GM21528 (cell line): Measurements from ENCODE around the gene YTHDC2.

ENCODE experiments used
- ATAC-seq: cut with Tn5 transposase; IDR thresholded peaks from one replicate; pipeline ENCODE4 v1.9.1; 2021; ENCODE audit warnings: mild to moderate bottlenecking, moderate library complexity; ENCODE audit not compliant: unreplicated experiment, low FRiP score

YTHDC2 gene

DNA sequence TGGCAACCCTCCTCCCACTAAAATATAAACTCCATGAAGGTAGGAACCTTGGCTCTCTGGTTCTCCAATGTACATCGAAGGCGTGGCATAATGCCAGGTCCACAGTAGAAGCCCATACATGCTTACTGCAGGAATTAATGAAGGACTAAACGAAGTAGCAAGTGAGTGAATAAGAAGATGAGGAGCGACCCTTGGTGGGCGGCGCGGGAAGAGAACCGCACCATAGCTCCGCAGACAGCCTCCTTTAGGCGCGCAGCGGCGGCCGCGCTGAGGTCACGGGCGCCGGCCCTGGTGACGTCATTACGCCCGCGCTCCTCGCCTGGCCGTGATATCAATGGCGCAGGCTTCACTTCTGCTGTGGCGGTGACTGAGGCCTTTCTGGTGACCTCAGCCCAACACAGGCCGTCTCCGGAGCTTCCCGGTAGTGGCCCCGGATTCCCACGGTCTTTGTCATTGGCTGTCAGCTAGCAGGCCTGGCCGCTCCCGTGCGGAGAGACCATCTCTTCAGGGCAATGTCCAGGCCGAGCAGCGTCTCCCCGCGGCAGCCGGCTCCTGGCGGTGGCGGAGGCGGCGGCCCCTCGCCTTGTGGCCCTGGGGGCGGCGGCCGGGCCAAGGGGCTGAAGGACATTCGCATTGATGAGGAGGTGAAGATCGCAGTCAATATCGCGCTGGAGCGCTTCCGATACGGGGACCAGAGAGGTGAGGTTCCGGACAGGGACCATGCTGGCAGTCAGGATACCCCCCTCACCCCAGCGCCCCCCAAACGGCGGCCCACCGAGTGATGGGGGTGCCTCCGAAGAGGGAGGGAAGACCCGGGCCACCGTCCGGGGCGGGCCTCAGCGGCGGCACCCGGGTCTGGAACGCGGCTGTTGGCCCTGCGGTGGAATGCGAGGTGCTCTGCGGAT is at the start of gene YTHDC2:
YTHDC2 (plus strand) TSS at position 311 of the 905 bp plus-strand sequence; CDS start at position 513, 202 bp downstream.
- peak; percentile 100 for ATAC-seq

DNA sequence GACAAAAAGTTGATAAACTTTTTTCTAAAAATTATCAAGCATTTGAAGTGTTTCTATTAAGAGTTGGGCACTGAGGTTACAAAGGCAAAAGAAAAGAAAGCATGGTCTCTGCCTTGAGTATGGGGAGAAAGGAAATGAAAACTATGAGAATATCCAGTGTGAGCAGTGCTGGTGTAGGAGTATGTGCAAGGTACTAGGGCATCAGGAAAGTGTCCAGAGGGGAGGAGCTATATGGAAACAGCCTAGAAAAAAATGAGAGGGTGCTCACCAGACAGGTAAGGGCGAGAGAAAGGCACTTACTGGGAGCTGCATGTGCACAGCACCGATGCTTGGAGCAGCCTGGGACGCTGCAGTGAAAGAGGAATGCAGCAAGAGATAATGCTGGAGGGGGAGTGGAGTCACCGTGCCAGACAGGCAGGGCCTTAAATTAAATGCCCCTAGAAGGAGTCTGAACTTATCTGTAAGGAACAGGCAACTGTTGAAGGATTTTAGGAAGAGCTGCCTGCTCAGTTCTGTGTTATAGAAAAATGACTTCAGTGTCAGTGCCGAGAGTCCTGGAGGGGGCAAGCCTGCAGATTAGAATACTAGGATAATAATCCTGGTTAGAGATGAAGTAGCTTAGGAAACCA is 39.3 kb upstream of the YTHDC2 start:
- no peak for ATAC-seq

- no peak for ATAC-seq
Observed at GRCh38 chr5:113478691-113479090, 34.8 kb upstream of the YTHDC2 start.

- ATAC-seq = no peak
Observed at GRCh38 chr5:113480243-113480642, 33.3 kb upstream of the YTHDC2 start.

GRCh38 chr5:113487416-113487780 is 26.1 kb upstream of the YTHDC2 start:
- ATAC-seq = no peak

DNA sequence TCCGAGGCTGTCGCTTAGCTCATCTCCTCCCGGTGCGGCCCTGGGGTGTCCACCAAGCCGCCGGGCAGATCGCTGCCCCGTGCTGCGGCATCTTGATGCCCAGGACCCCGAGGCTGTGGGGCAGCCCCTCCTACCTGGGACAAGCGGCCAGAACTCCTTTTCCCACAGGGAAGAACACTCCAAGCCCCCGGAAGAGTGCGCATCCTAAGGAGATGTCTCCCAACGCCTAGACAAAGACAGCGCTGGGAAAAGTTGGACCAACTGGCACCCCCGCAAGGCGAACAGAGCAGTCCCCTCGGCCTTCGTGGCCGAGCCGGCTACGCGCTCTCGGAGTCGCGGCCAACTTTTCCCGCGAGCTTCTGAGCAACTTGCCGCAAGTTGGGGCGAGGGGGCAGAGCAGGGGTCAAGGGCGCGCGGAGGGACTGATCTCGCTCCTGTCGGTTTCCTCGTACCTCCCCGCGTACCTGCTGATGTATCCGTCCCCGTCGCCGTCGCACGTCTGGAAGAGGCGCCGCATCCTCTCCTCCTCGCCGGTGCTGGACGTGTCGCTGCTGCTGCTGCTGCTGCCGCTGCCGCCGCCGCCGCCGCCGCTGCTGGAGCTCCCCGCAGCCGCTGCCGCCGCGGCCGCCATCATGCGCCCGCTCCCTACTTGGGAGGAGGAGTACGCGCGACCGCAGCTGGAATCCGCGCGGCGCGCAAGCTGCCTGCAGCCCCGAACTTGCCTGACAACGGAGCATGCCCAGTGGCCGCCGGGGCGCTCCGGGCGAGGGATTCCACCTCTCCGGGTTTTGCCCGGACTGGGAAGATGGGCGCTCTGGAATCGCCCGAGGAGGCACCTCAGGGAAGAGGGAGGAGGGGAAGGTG is 25.5 kb upstream of the YTHDC2 start, which contains the start of gene MCC:
MCC (minus strand) TSS at position 673 of the 864 bp plus-strand sequence.
- ATAC-seq = peak; percentile 40

DNA sequence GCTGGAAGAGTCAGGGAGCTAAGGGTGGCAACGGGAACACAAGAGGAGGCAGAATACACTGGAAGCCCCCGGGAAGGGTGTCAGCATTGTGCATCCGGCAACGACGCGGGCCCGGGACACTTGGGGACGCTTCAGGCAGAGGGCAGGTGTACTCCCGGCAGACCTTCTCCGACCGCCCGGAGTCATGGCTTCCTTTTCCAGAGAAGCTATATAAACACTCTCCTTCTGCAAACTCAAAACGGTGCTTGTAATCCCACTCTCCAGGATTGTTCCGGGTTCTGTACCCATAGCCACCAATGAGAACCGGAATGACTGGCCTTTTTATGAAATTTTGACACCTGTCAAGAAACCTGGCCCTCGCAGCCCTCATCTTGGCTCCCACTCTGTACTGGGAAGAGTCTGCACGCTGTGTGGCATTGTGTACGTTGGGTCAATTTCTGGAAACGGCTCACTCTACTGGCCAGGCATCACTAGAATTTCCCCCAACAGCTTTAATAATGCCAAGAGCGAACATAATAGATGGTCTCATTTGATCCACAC is 24.8 kb upstream of the YTHDC2 start:
- peak; percentile 18 for ATAC-seq

GRCh38 chr5:113489299-113489698 is 24.2 kb upstream of the YTHDC2 start:
- no peak for ATAC-seq

GRCh38 chr5:113490317-113490716 is 23.2 kb upstream of the YTHDC2 start:
- no peak for ATAC-seq

- ATAC-seq = no peak
Observed at GRCh38 chr5:113491022-113491421, 22.5 kb upstream of the YTHDC2 start.

DNA sequence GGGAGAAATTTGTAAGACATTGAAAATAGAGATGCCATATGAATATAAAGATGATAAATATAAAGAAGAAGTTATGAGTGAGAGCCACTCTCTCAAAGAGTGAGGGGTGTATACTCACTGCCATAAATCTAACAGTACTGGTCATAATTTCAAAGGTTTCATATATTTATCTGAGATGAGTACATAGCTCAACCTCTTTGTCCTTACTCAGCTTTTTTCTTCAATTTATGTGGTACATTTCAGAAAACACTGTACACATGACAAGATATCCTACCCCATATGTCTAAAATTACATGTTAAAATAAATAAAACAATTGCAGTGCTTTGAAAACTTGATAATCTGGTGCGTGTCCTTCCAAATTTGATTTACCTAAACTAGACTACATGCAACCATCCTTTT is 20.0 kb upstream of the YTHDC2 start:
- ATAC-seq = no peak

- no peak for ATAC-seq
Observed at GRCh38 chr5:113495422-113495841, 18.1 kb upstream of the YTHDC2 start.

GRCh38 chr5:113502073-113502472 is 11.4 kb upstream of the YTHDC2 start:
- ATAC-seq = no peak

- ATAC-seq = no peak
Observed at GRCh38 chr5:113503146-113503545, 10.3 kb upstream of the YTHDC2 start.

GRCh38 chr5:113505181-113505580 is 8.3 kb upstream of the YTHDC2 start:
- ATAC-seq = no peak

- no peak for ATAC-seq
Observed at GRCh38 chr5:113507601-113508000, 5.9 kb upstream of the YTHDC2 start.

GRCh38 chr5:113508756-113509155 is 4.7 kb upstream of the YTHDC2 start:
- ATAC-seq = no peak

- no peak for ATAC-seq
Observed at GRCh38 chr5:113510836-113511451, 2.5 kb upstream of the YTHDC2 start.

DNA sequence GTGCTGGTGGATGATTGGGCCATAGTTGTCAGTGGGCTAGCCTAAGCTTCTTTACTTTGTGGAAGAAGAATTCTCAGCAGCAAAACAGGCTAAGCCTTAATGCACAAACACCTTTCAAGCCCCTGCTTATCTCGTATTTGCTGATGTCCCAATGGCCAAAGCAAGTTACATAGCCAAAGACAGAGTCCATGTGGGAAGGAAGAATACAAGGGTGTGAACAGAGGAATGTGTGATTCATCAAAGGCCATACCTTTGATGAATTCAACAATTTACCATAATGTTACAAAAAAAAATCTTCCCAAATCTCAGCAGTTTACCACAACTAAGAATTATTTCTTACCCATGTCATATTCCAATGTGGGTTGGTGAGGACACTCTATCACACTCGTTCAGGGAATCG is 1.2 kb upstream of the YTHDC2 start:
- no peak for ATAC-seq

- no peak for ATAC-seq
Observed at GRCh38 chr5:113514289-113514635, 768 bp downstream of the YTHDC2 start.
